Motor neuron (in vitro differentiated cells): ENCODE measurements around the gene BBOX1. TPM values are rescaled to one million over a fixed set of nuclear protein-coding genes. Genes with fewer than 3 reads are reported as not detected.
"Not testable (repeated sequence)": the region's sequence is repeated elsewhere in the genome, so short reads cannot be mapped to it uniquely, and the experiment has no call there.

Source experiments
- ATAC-seq, 8 experiments: fragments of 200-7000 bp; cut with Tn5 transposase; replicated peaks in 6 of 8; 2 replicates each; pipeline ENCODE4 v1.8.0; 2021; ENCODE audit warnings: mild to moderate bottlenecking in 8 of 8, moderate library complexity in 8 of 8
- H3K27ac ChIP-seq, 2 donors: fragments of 250-450 bp; sonication (Bioruptor Pico); 2 replicates each; pipeline ENCODE4 v1.9.0; 2021; ENCODE audit warnings: antibody characterized with exemption in 2 of 2, mild to moderate bottlenecking in 2 of 2, moderate library complexity in 1 of 2
- H3K4me1 ChIP-seq, 2 donors: fragments of 250-450 bp; sonication (Bioruptor Pico); replicated peaks in 1 of 2; 2 replicates each; pipeline ENCODE4 v1.6.1; 2021; ENCODE audit warnings: antibody characterized with exemption in 2 of 2, mild to moderate bottlenecking in 2 of 2, moderate library complexity in 1 of 2
- H3K4me3 ChIP-seq, 5 donors: fragments of 250-450 bp; sonication (Bioruptor Pico); 2 replicates each; pipeline ENCODE4 v1.9.0; 2021; ENCODE audit warnings: antibody characterized with exemption in 5 of 5, mild to moderate bottlenecking in 5 of 5, moderate library complexity in 4 of 5
- WGBS, 10 experiments: fragments of 450-650 bp; shearing (Covaris generic); methylation state at CpG; one replicate each; pipeline ENCODE4 v1.0.0; 2022; 5-methylcytosine and 5-hydroxymethylcytosine counted together
- in situ Hi-C, 9 experiments: fragments of 400-800 bp; cut with MboI; loops; one replicate each; pipeline ENCODE4 v1.15.0; 2021; ENCODE audit warnings: low sequenced_read_pairs in 9 of 9, low pct_unique_long_range_greater_than_20kb in 2 of 9; ENCODE audit not compliant: unreplicated experiment in 9 of 9
- total RNA-seq, 8 experiments: library from RNA; unstranded; fragments of 300-600 nt; gene quantifications; 2 replicates each; pipeline versions ENCODE4 v1.2.3 to v1.2.4, GENCODE V29; 2022

BBOX1 gene
- total RNA-seq, 8 experiments from 2014 or later = 0.38 to 11.4 (median 0.83) TPM

- 71 to 86% (median 75%) methylated on average over 1 of the region's 1 CpG; no CpG with 5 or more reads in 7 of the 10 experiments for WGBS, 10 experiments
- peak in 2 of 8 experiments; percentile 28 to 83 for ATAC-seq
- no peaks in the 10 kb centered on the region for H3K4me1 ChIP-seq
- in situ Hi-C loops = no loop called here
- no peak overlapping the region for H3K4me3 ChIP-seq
- H3K27ac ChIP-seq = no peak overlapping the region
These were observed 34.6 kb downstream of the BBOX1 start for GRCh38 chr11:27075192-27075591.

- WGBS, 10 experiments = 0 to 83% (median 71%) methylated on average over 1 of the region's 1 CpG; no CpG with 5 or more reads in 7 of the 10 experiments
- peak in 1 of 8 experiments; percentile 56 for ATAC-seq
- in situ Hi-C loops = no loop called here
- H3K4me3 ChIP-seq = no peak overlapping the region
- H3K4me1 ChIP-seq = no peaks in the 10 kb centered on the region
- no peak overlapping the region for H3K27ac ChIP-seq
These were observed 35.0 kb downstream of the BBOX1 start for GRCh38 chr11:27075655-27076054.

- Histone ChIP-seq H3K4me1 (no peaks in the 10 kb centered on the region), H3K27ac (no peak overlapping the region), H3K4me3 (no peak overlapping the region)
- in situ Hi-C loops = no loop called here
- WGBS, 10 experiments = 57 to 90% (median 74%) methylated on average over 1 to 2 of the region's 2 CpGs; no CpG with 5 or more reads in 6 of the 10 experiments
- ATAC-seq = peak in 2 of 8 experiments; percentile 29 to 36
These were observed 35.5 kb downstream of the BBOX1 start for GRCh38 chr11:27076121-27076589.

GRCh38 chr11:27081056-27081455, 40.4 kb downstream of the BBOX1 start:
- Histone ChIP-seq H3K4me3 (no peak overlapping the region), H3K4me1 (peaks cover 0 to 3% of the 10 kb centered on the region in 2 donors), H3K27ac (no peak overlapping the region)
- in situ Hi-C loops = no loop called here
- ATAC-seq = no peak

- Histone ChIP-seq H3K4me3 (no peak overlapping the region), H3K27ac (no peak overlapping the region), H3K4me1 (peaks cover 0 to 3% of the 10 kb centered on the region in 2 donors)
- no peak for ATAC-seq
- in situ Hi-C loops = no loop called here
- WGBS, 10 experiments = 67 to 100% (median 80%) methylated on average over 1 to 2 of the region's 2 CpGs; no CpG with 5 or more reads in 1 of the 10 experiments
These were observed 42.6 kb downstream of the BBOX1 start for GRCh38 chr11:27083241-27083640.

- H3K27ac ChIP-seq = no peak overlapping the region
- no peak for ATAC-seq
- peaks cover 0 to 3% of the 10 kb centered on the region in 2 donors for H3K4me1 ChIP-seq
- H3K4me3 ChIP-seq = no peak overlapping the region
- in situ Hi-C loops = no loop called here
These were observed 43.2 kb downstream of the BBOX1 start for GRCh38 chr11:27083782-27084181.

- peaks cover 0 to 3% of the 10 kb centered on the region in 2 donors for H3K4me1 ChIP-seq
- in situ Hi-C loops = no loop called here
- ATAC-seq = peak in 3 of 8 experiments; percentile 16 to 48 (median 25)
- no peak overlapping the region for H3K4me3 ChIP-seq
- no peak overlapping the region for H3K27ac ChIP-seq
These were observed 43.9 kb downstream of the BBOX1 start for GRCh38 chr11:27084518-27084917.

- H3K4me3 ChIP-seq = no peak overlapping the region
- H3K27ac ChIP-seq = no peak overlapping the region
- in situ Hi-C loops = no loop called here
- ATAC-seq = no peak
- peaks cover 0 to 3% of the 10 kb centered on the region in 2 donors for H3K4me1 ChIP-seq
- 60 to 100% (median 94%) methylated on average over 1 of the region's 1 CpG; no CpG with 5 or more reads in 2 of the 10 experiments for WGBS, 10 experiments
These were observed 44.5 kb downstream of the BBOX1 start for GRCh38 chr11:27085111-27085510.

GRCh38 chr11:27085605-27086004, 45.0 kb downstream of the BBOX1 start:
- ATAC-seq = no peak
- in situ Hi-C loops = no loop called here
- Histone ChIP-seq H3K4me1 (peaks cover 0 to 3% of the 10 kb centered on the region in 2 donors), H3K27ac (no peak overlapping the region), H3K4me3 (no peak overlapping the region)
- WGBS, 10 experiments = 0 to 77% (median 8%) methylated on average over 1 of the region's 1 CpG; no CpG with 5 or more reads in 2 of the 10 experiments

GRCh38 chr11:27087432-27087831, 46.8 kb downstream of the BBOX1 start:
- ATAC-seq = peak in 3 of 8 experiments; percentile 72 to 85 (median 79)
- no peak overlapping the region for H3K27ac ChIP-seq
- in situ Hi-C loops = no loop called here
- H3K4me1 ChIP-seq = peaks cover 0 to 3% of the 10 kb centered on the region in 2 donors
- WGBS, 10 experiments = 0 to 100% (median 57%) methylated on average over 1 to 2 of the region's 2 CpGs; no CpG with 5 or more reads in 5 of the 10 experiments
- no peak overlapping the region for H3K4me3 ChIP-seq

- Histone ChIP-seq H3K4me3 (no peak overlapping the region), H3K27ac (no peak overlapping the region), H3K4me1 (peaks cover 0 to 3% of the 10 kb centered on the region in 2 donors)
- in situ Hi-C loops = no loop called here
- no peak for ATAC-seq
These were observed 47.7 kb downstream of the BBOX1 start for GRCh38 chr11:27088353-27088752.

- in situ Hi-C loops = no loop called here
- H3K4me3 ChIP-seq = no peak overlapping the region
- peak in 2 of 8 experiments; percentile 11 to 19 for ATAC-seq
- no peaks in the 10 kb centered on the region for H3K4me1 ChIP-seq
- no peak overlapping the region for H3K27ac ChIP-seq
- WGBS, 10 experiments = 0 to 100% (median 84%) methylated on average over 1 to 2 of the region's 2 CpGs; no CpG with 5 or more reads in 2 of the 10 experiments
These were observed 49.1 kb downstream of the BBOX1 start for GRCh38 chr11:27089746-27090145.

- ATAC-seq, H3K27ac ChIP-seq, in situ Hi-C loops, H3K4me3 ChIP-seq, H3K4me1 ChIP-seq: not testable (repeated sequence)
- WGBS, 10 experiments = 20 to 100% (median 95%) methylated on average over 1 to 4 of the region's 5 CpGs; no CpG with 5 or more reads in 2 of the 10 experiments
These were observed 49.8 kb downstream of the BBOX1 start for GRCh38 chr11:27090357-27090948.

GRCh38 chr11:27094120-27094519, 53.5 kb downstream of the BBOX1 start:
- WGBS, 10 experiments = 17 to 77% (median 50%) methylated on average over 1 to 2 of the region's 2 CpGs; no CpG with 5 or more reads in 5 of the 10 experiments
- in situ Hi-C loops = no loop called here
- H3K4me1 ChIP-seq = no peaks in the 10 kb centered on the region
- H3K4me3 ChIP-seq = no peak overlapping the region
- ATAC-seq = peak in 6 of 8 experiments; percentile 41 to 85 (median 58)
- H3K27ac ChIP-seq = no peak overlapping the region
